ENCODE results near the gene TTC29.
"Not testable (repeated sequence)": the region's sequence is repeated elsewhere in the genome, so short reads cannot be mapped to it uniquely, and the experiment has no call there.

TTC29 gene

GRCh38 chr4:146857298-146857697 is 88.4 kb downstream of the TTC29 start:
- no peak for DNase-seq (ENCODE audit: low spot score)

- no peak for DNase-seq (ENCODE audit: low spot score)
Observed at GRCh38 chr4:146855761-146856160, 89.9 kb downstream of the TTC29 start.

- DNase-seq (ENCODE audit: low spot score) = no peak
Observed at GRCh38 chr4:146852360-146852759, 93.3 kb downstream of the TTC29 start.

GRCh38 chr4:146847345-146847744 is 98.3 kb downstream of the TTC29 start:
- DNase-seq (ENCODE audit: low spot score) = no peak

GRCh38 chr4:146846882-146847281 is 98.8 kb downstream of the TTC29 start:
- no peak for DNase-seq (ENCODE audit: low spot score)

GRCh38 chr4:146844761-146845160 is 100.9 kb downstream of the TTC29 start:
- no peak for DNase-seq (ENCODE audit: low spot score)

GRCh38 chr4:146842876-146843275 is 102.8 kb downstream of the TTC29 start:
- DNase-seq (ENCODE audit: low spot score) = no peak

GRCh38 chr4:146840731-146841130 is 104.9 kb downstream of the TTC29 start:
- no peak for DNase-seq (ENCODE audit: low spot score)

GRCh38 chr4:146835096-146835495 is 110.6 kb downstream of the TTC29 start:
- DNase-seq (ENCODE audit: low spot score) = no peak

GRCh38 chr4:146834263-146835034 is 111.2 kb downstream of the TTC29 start:
- no peak for DNase-seq (ENCODE audit: low spot score)

GRCh38 chr4:146833530-146833929 is 112.1 kb downstream of the TTC29 start:
- no peak for DNase-seq (ENCODE audit: low spot score)

- DNase-seq (ENCODE audit: low spot score) = not testable (repeated sequence)
Observed at GRCh38 chr4:146822980-146823379, 122.7 kb downstream of the TTC29 start.

- DNase-seq (ENCODE audit: low spot score) = no peak
Observed at GRCh38 chr4:146814750-146815149, 130.9 kb downstream of the TTC29 start.

- no peak for DNase-seq (ENCODE audit: low spot score)
Observed at GRCh38 chr4:146795711-146796110, 150.0 kb downstream of the TTC29 start.

GRCh38 chr4:146793727-146794126 is 151.9 kb downstream of the TTC29 start:
- no peak for DNase-seq (ENCODE audit: low spot score)

GRCh38 chr4:146791439-146791838 is 154.2 kb downstream of the TTC29 start:
- no peak for DNase-seq (ENCODE audit: low spot score)

GRCh38 chr4:146790515-146790914 is 155.1 kb downstream of the TTC29 start:
- no peak for DNase-seq (ENCODE audit: low spot score)

GRCh38 chr4:146787731-146788130 is 157.9 kb downstream of the TTC29 start:
- DNase-seq (ENCODE audit: low spot score) = no peak

GRCh38 chr4:146776691-146777090 is 169.0 kb downstream of the TTC29 start:
- no peak for DNase-seq (ENCODE audit: low spot score)

- no peak for DNase-seq (ENCODE audit: low spot score)
Observed at GRCh38 chr4:146763560-146763959, 182.1 kb downstream of the TTC29 start.

- no peak for DNase-seq (ENCODE audit: low spot score)
Observed at GRCh38 chr4:146762016-146762415, 183.6 kb downstream of the TTC29 start.

- DNase-seq (ENCODE audit: low spot score) = no peak
Observed at GRCh38 chr4:146742416-146742815, 203.2 kb downstream of the TTC29 start.

GRCh38 chr4:146739182-146739581 is 206.5 kb downstream of the TTC29 start:
- no peak for DNase-seq (ENCODE audit: low spot score)

GRCh38 chr4:146723519-146723918 is 222.1 kb downstream of the TTC29 start:
- not testable (repeated sequence) for DNase-seq (ENCODE audit: low spot score)

Measured in CD4-positive, alpha-beta T cell treated with Interleukin-15 for 4 hours (primary cell).